Measurements from ENCODE around the gene ALDH1A1. TPM values are rescaled to one million over a fixed set of nuclear protein-coding genes. Genes with fewer than 3 reads are reported as not detected.

Gene ALDH1A1
- polyA plus RNA-seq, 3 donors = 28.6 to 117 (median 105) TPM

- Histone ChIP-seq H3K4me3 (replicated peaks in 1 of 3; ENCODE audit: low read depth in 2 of 3, low read length in 3 of 3) (no peak overlapping the region), H3K27me3 (ENCODE audit: control insufficient read depth in 2 of 2, insufficient read depth in 2 of 2, low read length in 2 of 2) (no peaks in the 10 kb centered on the region), H2AFZ (ENCODE audit: insufficient read depth, low read depth, low read length, poor library complexity, severe bottlenecking) (no peak overlapping the region), H3K9me3 (replicated peaks in 1 of 2; ENCODE audit: control insufficient read depth in 1 of 2, insufficient read depth in 1 of 2, low read length in 2 of 2) (no peaks in the 10 kb centered on the region), H4K20me1 (ENCODE audit: insufficient read depth, low read length) (no peaks in the 10 kb centered on the region), H3K4me2 (replicated peaks; ENCODE audit: extremely low read depth, low read length, poor library complexity, severe bottlenecking) (no peak overlapping the region), H3K79me2 (ENCODE audit: insufficient read depth, low read length) (no peaks in the 10 kb centered on the region), H3K9ac (ENCODE audit: insufficient read depth, low read length, poor library complexity, severe bottlenecking) (no peak overlapping the region), H3K36me3 (replicated peaks in 1 of 2; ENCODE audit: control insufficient read depth in 1 of 2, insufficient read depth in 2 of 2, low read length in 2 of 2) (no peaks in the 10 kb centered on the region), H3K4me1 (ENCODE audit: control insufficient read depth in 1 of 2, insufficient read depth in 2 of 2, low read length in 2 of 2) (peaks cover 29 to 31% of the 10 kb centered on the region in 2 donors), H3K27ac (ENCODE audit: low read depth in 1 of 2, low read length in 2 of 2) (no peak overlapping the region)
- peaks cover 7 to 13% (median 9%) of the 10 kb centered on the region in 7 donors for H3K9me3 Mint-ChIP-seq
- H3K27ac Mint-ChIP-seq = no peak overlapping the region
- H3K27me3 Mint-ChIP-seq (ENCODE audit: low read depth in 3 of 3) = peaks cover 0 to 2% (median 0%) of the 10 kb centered on the region in 3 donors
- 100% methylated on average over 3 of the region's 5 CpGs for WGBS (ENCODE audit: insufficient coverage)
- intact Hi-C loops (cut with micrococcal nuclease) = loop anchor here in 1 of 2 donors (10.0 kb wide), 1 partner anchor 206 kb away; no protein-coding TSS in a partner anchor
- H3K36me3 Mint-ChIP-seq = peaks cover 0 to 4% of the 10 kb centered on the region in 2 donors
- no peak overlapping the region for H3K4me3 Mint-ChIP-seq
- no peak for DNase-seq
- TF ChIP-seq CTCF (IDR thresholded peaks at IDR 0.05) = no peak
- peaks cover 33% of the 10 kb centered on the region for H3K4me1 Mint-ChIP-seq
Observed at GRCh38 chr9:72958485-72959281, 5.8 kb upstream of the ALDH1A1 start.

GRCh38 chr9:72955571-72955970 is 2.7 kb upstream of the ALDH1A1 start:
- no CpG with 5 or more reads among the region's 1 CpG for WGBS (ENCODE audit: insufficient coverage)
- H3K79me2 ChIP-seq (ENCODE audit: insufficient read depth, low read length) = no peaks in the 10 kb centered on the region
- intact Hi-C loops (cut with micrococcal nuclease) = loop anchor here in 1 of 2 donors (10.0 kb wide), 1 partner anchor 209 kb away; no protein-coding TSS in a partner anchor
- H3K9ac ChIP-seq (ENCODE audit: insufficient read depth, low read length, poor library complexity, severe bottlenecking) = no peak overlapping the region
- Mint-ChIP-seq H3K9me3 (peaks cover 7 to 13% (median 9%) of the 10 kb centered on the region in 7 donors), H3K4me1 (peaks cover 61% of the 10 kb centered on the region), H3K27me3 (ENCODE audit: low read depth in 3 of 3) (no peaks in the 10 kb centered on the region), H3K27ac (peak overlapping the region; percentile 73 to 91 (median 85)), H3K4me3 (peak overlapping the region in 1 of 2 donors; percentile 23), H3K36me3 (peaks cover 0 to 4% of the 10 kb centered on the region in 2 donors)
- H3K4me1 ChIP-seq (ENCODE audit: control insufficient read depth in 1 of 2, insufficient read depth in 2 of 2, low read length in 2 of 2) = peaks cover 58 to 62% of the 10 kb centered on the region in 2 donors
- H3K9me3 ChIP-seq (replicated peaks in 1 of 2; ENCODE audit: control insufficient read depth in 1 of 2, insufficient read depth in 1 of 2, low read length in 2 of 2) = no peaks in the 10 kb centered on the region
- H3K4me2 ChIP-seq (replicated peaks; ENCODE audit: extremely low read depth, low read length, poor library complexity, severe bottlenecking) = no peak overlapping the region
- TF ChIP-seq CTCF (IDR thresholded peaks at IDR 0.05) = no peak
- H2AFZ ChIP-seq (ENCODE audit: insufficient read depth, low read depth, low read length, poor library complexity, severe bottlenecking) = no peak overlapping the region
- no peak overlapping the region for H3K4me3 ChIP-seq (replicated peaks in 1 of 3; ENCODE audit: low read depth in 2 of 3, low read length in 3 of 3)
- H3K27ac ChIP-seq (ENCODE audit: low read depth in 1 of 2, low read length in 2 of 2) = peak overlapping the region in 1 of 2 donors; percentile 78
- no peaks in the 10 kb centered on the region for H3K36me3 ChIP-seq (replicated peaks in 1 of 2; ENCODE audit: control insufficient read depth in 1 of 2, insufficient read depth in 2 of 2, low read length in 2 of 2)
- no peaks in the 10 kb centered on the region for H4K20me1 ChIP-seq (ENCODE audit: insufficient read depth, low read length)
- H3K27me3 ChIP-seq (ENCODE audit: control insufficient read depth in 2 of 2, insufficient read depth in 2 of 2, low read length in 2 of 2) = no peaks in the 10 kb centered on the region
- peak; percentile 26 to 66 (median 41) for DNase-seq

All from CD14-positive monocyte (primary cell).